CD4-positive, alpha-beta T cell treated with Interleukin-6 for 4 hours (primary cell): ENCODE measurements around the gene ADGRF3.
"Not testable (repeated sequence)": the region's sequence is repeated elsewhere in the genome, so short reads cannot be mapped to it uniquely, and the experiment has no call there.

Experiments used
- DNase-seq: peaks from one replicate; pipeline ENCODE4 v3.0.0-alpha.2; 2020; ENCODE audit warnings: mixed read lengths

Gene ADGRF3

GRCh38 chr2:26270373-26270772, 76.2 kb downstream of the ADGRF3 start:
- no peak for DNase-seq

- DNase-seq: no peak
These were observed 76.9 kb downstream of the ADGRF3 start for GRCh38 chr2:26269571-26270158.

- not testable (repeated sequence) for DNase-seq
These were observed 77.8 kb downstream of the ADGRF3 start for GRCh38 chr2:26268670-26269385.

DNA sequence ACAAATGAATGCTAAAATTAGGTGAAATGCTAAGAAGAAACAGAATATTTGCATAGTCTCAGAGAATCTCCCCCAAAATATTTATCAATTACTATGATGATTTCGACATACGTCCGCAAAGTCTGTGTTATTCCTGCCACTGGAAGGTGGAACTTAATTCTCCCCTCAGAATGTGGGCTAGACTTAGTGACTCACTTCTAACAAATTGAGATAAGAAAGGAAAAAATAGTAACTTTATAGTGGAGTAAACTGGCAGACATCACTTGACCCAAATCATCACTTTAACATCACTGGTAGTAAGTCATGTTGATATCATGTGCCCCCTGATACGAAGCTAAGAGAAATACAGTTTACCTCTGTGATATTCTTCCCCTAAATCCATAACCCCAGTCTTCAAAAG, 78.4 kb downstream of the ADGRF3 start:
- DNase-seq: no peak

- DNase-seq: not testable (repeated sequence)
These were observed 87.8 kb downstream of the ADGRF3 start for GRCh38 chr2:26258836-26259235.
